HG02759 (cell line): ENCODE measurements around the gene CERS6.
"Not testable (repeated sequence)": the region's sequence is repeated elsewhere in the genome, so short reads cannot be mapped to it uniquely, and the experiment has no call there.

Experiments
- ATAC-seq: cut with Tn5 transposase; IDR thresholded peaks from one replicate; pipeline ENCODE4 v1.9.1; 2021; ENCODE audit warnings: mild to moderate bottlenecking, moderate library complexity; ENCODE audit not compliant: unreplicated experiment

The CERS6 gene

DNA sequence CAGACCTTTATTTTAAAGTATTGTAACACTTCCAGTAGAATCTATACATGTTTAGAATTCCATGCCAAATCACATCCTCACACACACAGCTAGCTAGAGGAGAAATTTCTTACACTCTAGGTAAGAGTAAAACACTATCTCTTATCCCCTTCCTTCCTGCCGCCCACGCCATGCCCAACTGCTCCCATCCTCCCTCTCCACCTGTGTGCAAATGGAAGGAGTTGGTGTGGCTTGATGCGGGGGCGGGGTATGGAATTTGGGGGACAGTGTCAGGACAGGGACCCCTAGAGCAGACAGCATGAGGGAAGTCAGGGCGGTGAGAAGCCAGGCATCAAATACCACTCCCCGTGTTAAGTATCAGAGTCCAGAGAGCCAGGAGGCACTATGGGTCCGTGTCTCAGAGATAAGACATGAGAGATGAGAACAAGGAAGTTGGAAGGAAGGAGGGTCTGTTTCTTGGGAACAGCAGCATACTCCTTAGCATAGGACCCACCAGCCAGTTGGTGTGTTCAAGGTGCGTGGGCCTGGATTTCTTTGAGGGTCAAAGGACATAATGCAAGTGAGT is 297.8 kb downstream of the CERS6 start:
- no peak for ATAC-seq

- no peak for ATAC-seq
Measured at GRCh38 chr2:168757223-168757622, 301.2 kb downstream of the CERS6 start.

GRCh38 chr2:168758970-168759820 is 303.1 kb downstream of the CERS6 start:
- peak; percentile 81 for ATAC-seq

DNA sequence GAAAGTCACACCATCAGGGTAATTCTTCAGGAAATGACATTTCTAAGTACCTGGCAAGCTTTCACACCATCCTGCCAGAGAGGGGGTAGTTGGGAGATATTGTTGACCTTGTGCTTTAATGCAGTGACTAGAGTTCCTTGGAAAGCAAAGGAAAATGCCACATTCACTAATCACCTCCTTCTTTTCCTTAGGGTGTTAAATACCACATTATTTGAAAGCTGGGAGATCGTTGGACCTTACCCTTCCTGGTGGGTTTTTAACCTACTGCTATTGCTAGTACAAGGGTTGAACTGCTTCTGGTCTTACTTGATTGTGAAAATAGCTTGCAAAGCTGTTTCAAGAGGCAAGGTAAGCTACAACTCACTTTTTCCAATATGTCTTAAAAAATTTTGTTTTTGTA is 309.3 kb downstream of the CERS6 start:
- ATAC-seq, result no peak

- no peak for ATAC-seq
Measured at GRCh38 chr2:168766600-168766999, 310.5 kb downstream of the CERS6 start.

GRCh38 chr2:168767258-168767657 is 311.2 kb downstream of the CERS6 start:
- no peak for ATAC-seq

DNA sequence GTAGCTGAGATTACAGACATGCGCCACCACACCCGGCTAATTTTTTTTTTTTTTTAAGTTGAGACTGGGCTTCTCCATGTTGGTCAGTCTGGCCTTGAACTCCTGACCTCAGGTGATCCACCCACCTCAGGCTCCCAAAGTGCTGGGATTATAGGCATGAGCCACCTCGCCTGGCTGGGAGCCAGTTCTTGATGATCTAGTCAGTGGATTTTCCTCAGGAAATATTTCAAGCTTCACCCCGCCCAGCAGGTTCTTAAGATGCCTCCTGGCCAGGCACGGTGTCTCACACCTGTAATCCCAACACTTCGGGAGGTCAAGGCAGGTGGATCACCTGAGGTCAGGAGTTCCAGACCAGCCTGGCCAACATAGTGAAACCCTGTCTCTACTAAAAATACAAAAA is 312.3 kb downstream of the CERS6 start:
- not testable (repeated sequence) for ATAC-seq

DNA sequence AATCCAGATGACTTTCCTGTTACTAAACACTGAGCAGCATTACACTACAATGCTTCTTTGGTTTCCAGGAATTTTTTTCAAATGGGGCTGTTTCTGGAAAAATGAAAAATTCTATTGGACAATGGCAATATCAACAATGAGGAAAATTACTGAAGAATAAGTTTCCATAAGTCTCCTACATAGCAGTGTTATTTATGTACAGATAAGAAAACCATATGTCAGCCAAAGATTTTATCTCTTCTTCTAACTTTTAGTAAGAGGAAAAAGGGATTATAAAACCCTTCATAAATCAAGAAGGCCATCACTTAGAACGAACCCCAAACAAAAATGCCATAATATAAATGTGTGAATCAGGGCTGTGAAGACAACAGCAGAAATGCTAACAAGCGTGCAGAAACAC is 314.7 kb downstream of the CERS6 start:
- no peak for ATAC-seq

GRCh38 chr2:168772704-168773103 is 316.6 kb downstream of the CERS6 start:
- no peak for ATAC-seq

DNA sequence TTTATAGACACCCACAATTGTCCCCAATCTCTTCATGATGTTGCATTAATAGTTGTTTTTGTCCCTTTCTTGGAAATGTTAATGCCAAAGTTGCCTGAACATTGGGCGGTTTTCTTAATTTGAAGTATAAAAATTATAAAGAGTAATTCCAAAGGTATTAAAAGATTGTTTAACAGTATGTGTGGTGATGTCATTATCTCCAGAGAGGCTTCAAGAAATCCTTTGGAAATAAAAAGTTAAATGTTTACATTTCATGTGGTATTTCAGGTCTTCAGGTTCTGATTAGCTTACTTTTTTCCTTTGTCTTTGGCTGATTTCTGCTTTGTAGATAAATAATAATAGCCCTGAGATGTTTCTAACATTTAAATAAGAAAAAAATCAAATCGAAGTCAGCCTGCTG is 317.1 kb downstream of the CERS6 start:
- ATAC-seq, result no peak

GRCh38 chr2:168773719-168774521 is 317.8 kb downstream of the CERS6 start:
- ATAC-seq, result peak; percentile 84

DNA sequence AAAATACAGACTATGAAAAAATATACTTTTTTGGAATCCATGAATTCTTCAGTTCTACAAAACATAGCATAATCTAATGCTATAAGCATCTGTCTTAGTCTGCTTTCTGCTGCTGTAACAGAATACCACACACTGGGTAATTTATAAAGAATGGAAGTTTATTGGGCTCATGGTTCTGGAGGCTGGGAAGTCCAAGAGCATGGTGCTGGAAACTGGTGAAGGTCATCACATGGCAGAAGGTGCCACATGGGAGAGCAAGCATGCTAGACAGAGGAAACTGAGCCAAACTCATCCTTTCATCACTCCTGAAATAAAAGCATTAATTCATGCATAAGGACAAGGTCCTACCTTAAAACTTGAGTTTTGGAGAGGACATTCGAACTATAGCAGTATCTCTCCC is 319.8 kb downstream of the CERS6 start:
- no peak for ATAC-seq

- ATAC-seq, result no peak
Measured at GRCh38 chr2:168780669-168781071, 324.6 kb downstream of the CERS6 start.

DNA sequence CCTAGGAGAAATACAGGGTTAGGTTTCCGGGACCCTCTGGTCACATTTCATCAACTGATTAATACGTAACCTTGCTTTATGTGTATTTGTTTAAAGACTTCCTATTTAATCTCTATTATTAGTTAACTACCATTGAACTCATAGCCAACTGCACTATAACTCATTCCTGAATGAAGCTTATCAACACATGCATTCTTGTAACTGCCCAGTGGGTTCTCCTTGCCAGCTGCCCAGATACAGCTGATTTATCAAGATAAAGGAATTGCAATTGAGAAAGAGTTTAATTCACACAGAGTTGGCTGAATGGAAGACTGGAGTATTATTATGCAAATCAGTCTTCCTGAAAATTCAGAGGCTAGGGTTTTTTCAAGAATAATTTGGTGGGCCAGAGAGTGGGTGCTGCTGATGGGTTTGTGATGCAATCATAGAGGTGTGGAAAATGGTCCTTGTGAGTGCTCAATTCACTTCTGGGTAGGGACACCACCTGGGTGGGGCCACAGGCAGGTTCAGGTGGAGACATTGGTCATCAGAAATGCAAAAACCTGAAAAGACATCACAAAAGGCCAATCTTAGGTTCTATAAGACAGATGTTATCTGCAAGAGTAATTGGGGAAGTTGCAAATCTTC is 325.2 kb downstream of the CERS6 start:
- ATAC-seq, result no peak

GRCh38 chr2:168782271-168782670 is 326.2 kb downstream of the CERS6 start:
- ATAC-seq, result no peak

- no peak for ATAC-seq
Measured at GRCh38 chr2:168784993-168785392, 328.9 kb downstream of the CERS6 start.

DNA sequence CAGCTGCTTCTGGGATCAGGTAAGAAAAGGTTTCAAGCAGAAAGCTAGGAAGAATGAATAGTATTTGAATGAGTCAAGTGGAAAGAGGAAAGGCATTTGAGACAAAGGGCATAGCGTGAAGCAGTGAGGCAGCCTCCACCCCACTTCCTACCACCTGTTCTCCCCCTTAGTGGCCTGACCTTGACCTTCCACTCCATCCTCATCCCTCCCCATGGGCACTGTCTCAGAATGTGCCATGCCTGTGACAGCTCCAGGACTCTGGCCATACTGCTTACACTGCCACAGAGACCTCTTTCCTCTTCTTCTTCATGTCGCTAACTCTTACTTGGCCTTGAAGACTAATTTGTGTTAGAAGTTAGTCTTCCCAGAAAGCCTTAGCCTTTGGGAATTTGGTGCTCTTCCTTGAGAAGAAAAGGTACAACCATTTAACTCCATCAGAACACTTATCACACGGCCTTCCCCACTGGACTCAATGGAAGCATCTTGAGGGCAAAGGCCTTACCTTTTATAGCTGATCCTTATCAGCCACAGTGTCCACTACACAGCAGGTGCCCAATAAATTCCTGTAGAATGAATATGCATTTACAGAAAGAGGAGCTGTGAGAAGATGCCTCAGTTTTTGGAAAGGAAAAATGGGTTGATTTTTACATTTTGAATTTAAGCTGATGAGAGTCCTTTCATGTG is 331.2 kb downstream of the CERS6 start:
- ATAC-seq, result no peak

DNA sequence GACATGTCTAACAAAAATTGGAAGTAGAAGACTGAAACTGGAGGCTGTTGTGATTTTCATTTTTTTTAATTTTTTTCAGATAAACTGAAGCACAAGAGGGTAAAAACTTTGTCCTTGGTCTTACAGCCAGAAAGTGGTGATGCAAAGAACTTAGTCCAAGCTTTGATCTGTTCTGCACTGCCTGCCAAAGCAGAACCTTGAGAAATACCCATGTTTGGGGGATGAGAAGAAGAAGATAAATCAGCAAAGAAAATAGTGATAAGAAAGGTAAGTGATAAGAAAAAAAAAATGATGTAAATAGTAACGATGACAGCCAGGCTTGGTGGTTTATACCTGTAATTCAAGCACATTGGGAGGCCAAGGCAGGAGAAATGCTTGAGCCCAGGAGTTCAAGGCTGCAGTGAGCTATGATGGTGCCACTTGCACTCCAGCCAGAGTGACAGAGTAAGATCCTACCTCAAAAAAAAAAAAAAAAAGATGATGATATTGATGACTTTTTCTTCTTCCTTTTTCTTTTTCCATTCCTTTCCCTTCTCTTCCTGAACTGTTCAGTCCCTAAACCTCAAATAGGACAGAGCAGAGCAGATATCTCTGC is 331.8 kb downstream of the CERS6 start:
- ATAC-seq, result no peak

DNA sequence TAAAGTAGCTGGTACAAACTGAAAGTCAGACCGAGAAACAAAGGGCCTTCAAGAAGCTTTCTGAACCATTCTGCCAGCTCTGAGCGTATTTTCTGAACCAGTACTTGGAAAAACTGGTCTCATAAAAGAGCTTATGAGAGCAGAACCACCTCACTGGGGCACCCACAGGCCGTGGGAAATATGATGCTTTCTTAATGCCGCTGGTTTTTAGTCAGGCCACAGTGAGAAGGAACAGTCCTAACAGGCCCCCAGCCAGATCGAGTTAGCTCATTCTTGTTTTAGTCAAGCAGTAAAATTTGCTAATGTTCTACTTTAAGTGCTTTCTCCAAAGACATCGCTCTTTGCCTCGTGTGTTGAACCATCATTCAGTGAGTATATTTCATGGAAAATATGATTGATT is 333.7 kb downstream of the CERS6 start:
- ATAC-seq, result no peak

DNA sequence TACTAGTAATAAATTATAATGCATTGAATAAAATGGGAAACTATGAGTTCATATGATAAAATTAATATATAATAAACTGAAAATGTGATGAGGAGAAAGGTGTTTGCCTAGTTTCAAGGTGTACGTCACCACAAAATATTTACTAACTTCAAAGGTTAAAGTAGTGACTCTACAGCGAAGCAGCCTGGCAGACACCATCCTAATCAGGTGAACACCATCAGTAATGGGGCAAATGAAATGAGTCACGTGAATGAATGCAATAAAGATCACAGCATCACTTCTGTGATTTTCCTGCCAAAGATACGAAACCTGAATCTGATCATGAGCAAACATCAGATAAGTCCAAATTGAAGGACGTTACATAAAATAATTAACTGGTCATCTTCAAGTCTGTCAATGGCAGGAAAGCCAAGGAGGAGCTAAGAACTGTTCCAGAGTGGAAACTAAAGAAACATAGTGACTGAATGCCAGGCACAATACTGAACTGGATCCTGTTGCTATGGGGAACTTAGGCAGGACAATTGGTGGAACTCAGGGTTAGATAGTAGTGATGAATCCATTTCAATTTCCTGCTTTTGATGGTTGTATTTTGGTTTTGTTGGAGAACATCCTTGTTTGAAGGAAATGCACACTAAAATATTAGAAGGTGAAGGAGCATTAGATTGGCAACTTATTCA is 334.3 kb downstream of the CERS6 start:
- ATAC-seq, result no peak
